Testis (tissue), 2 donors: ENCODE measurements around the gene UPK3A.

Source experiments
- POLR2A ChIP-seq: fragments of 450-650 bp; IDR thresholded peaks from one replicate; pipeline ENCODE4 v1.6.1; 2017; ENCODE audit warnings: antibody characterized with exemption, mild to moderate bottlenecking, moderate library complexity
- TF ChIP-seq, protein P1 (sequence below), 3 experiments: fragments of 450-650 bp in 2 of 3; fragments of 200-600 bp in 1 of 3; sonication (generic) in 1 of 3; IDR thresholded peaks; one replicate each; pipeline ENCODE4 v1.5.1; 2016 to 2019; ENCODE audit warnings: antibody characterized with exemption in 3 of 3, mild to moderate bottlenecking in 2 of 3, moderate library complexity in 1 of 3

DNA sequence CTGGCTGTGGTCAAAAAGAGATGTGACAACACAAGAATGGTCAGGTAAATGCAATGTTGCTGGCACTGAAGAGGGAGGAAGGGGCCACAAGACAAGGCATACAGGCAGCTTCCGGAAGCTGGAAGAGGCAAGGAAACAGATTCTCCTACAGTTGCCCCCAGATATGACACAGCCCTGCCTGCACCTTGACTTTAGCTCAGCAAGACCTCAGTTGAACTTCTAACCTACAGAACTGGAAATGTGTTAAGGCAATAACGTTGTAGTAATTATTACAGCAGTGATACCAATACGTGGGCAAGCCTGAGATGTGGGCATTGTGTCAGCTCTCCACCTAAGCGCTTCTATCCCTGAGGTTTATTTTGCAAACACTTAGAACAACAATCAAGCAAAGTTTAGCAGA, 39.8 kb upstream of the UPK3A start:
- TF ChIP-seq, protein P1, sequence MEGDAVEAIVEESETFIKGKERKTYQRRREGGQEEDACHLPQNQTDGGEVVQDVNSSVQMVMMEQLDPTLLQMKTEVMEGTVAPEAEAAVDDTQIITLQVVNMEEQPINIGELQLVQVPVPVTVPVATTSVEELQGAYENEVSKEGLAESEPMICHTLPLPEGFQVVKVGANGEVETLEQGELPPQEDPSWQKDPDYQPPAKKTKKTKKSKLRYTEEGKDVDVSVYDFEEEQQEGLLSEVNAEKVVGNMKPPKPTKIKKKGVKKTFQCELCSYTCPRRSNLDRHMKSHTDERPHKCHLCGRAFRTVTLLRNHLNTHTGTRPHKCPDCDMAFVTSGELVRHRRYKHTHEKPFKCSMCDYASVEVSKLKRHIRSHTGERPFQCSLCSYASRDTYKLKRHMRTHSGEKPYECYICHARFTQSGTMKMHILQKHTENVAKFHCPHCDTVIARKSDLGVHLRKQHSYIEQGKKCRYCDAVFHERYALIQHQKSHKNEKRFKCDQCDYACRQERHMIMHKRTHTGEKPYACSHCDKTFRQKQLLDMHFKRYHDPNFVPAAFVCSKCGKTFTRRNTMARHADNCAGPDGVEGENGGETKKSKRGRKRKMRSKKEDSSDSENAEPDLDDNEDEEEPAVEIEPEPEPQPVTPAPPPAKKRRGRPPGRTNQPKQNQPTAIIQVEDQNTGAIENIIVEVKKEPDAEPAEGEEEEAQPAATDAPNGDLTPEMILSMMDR (IDR thresholded peaks at IDR 0.05) = no peak
- TF ChIP-seq POLR2A = no peak
